OCI-LY7 (cell line): Measurements from ENCODE around the gene AMIGO2. TPM values are rescaled to one million over a fixed set of nuclear protein-coding genes. Genes with fewer than 3 reads are reported as not detected.

ENCODE experiments used
- BruUV-seq: library from RNA; stranded (reverse); fragments of 400-500 nt; replicated peaks from 2 replicates; lab custom pipeline; 2021; lab: Mats Ljungman, UMichigan
- CTCF ChIA-PET: fragments of 300-600 bp; sonication (Branson Sonifier 250); formaldehyde crosslinking; loops from one replicate; lab custom pipeline; 2022; ENCODE audit warnings: antibody characterized with exemption; ENCODE audit not compliant: unreplicated experiment; lab: Charles Lee
- POLR2A ChIA-PET: fragments of 300-600 bp; sonication (Branson Sonifier 250); formaldehyde crosslinking; loops from one replicate; lab custom pipeline; 2022; ENCODE audit warnings: antibody characterized with exemption; lab: Charles Lee
- DNase-seq: peaks from one replicate; pipeline ENCODE4 v3.0.0-alpha.2; 2015; ENCODE audit warnings: low spot score
- H2AFZ ChIP-seq: fragments of 200-600 bp; sonication (generic), shearing (Covaris generic); 2 replicates; pipeline ENCODE4 v1.6.1; 2014; ENCODE audit warnings: mild to moderate bottlenecking, antibody characterized with exemption, low read length, moderate library complexity
- H3K27ac ChIP-seq: fragments of 200-600 bp; sonication (generic); 2 replicates; pipeline ENCODE4 v1.5.1; 2014; ENCODE audit warnings: mixed run types, low read depth, mild to moderate bottlenecking, moderate library complexity, low read length, inconsistent platforms; ENCODE audit not compliant: poor library complexity, severe bottlenecking
- H3K36me3 ChIP-seq: fragments of 200-600 bp; sonication (generic); 2 replicates; pipeline ENCODE4 v1.6.1; 2014; ENCODE audit warnings: mild to moderate bottlenecking, antibody characterized with exemption, low read length, moderate library complexity, mixed read lengths; ENCODE audit not compliant: insufficient read depth
- H3K4me1 ChIP-seq: fragments of 200-600 bp; sonication (generic); 2 replicates; pipeline ENCODE4 v1.5.1; 2014; ENCODE audit warnings: mild to moderate bottlenecking, low read length; ENCODE audit not compliant: insufficient read depth, poor library complexity, severe bottlenecking
- H3K4me2 ChIP-seq: fragments of 200-600 bp; sonication (generic); 2 replicates; pipeline ENCODE4 v1.6.1; 2014; ENCODE audit warnings: mild to moderate bottlenecking, low read length
- H3K4me3 ChIP-seq: fragments of 200-600 bp; sonication (generic); 2 replicates; pipeline ENCODE4 v1.5.1; 2014; ENCODE audit warnings: mild to moderate bottlenecking, low read depth, low read length; ENCODE audit not compliant: poor library complexity, severe bottlenecking
- H3K79me2 ChIP-seq: fragments of 200-600 bp; sonication (generic); 2 replicates; pipeline ENCODE4 v1.6.1; 2016; ENCODE audit warnings: low read depth, mild to moderate bottlenecking, low read length, moderate library complexity, mixed read lengths; ENCODE audit not compliant: insufficient read depth
- H3K9me2 ChIP-seq: fragments of 200-600 bp; sonication (generic); 2 replicates; pipeline ENCODE4 v1.6.1; 2016; ENCODE audit warnings: mild to moderate bottlenecking, low read length, mixed read lengths; ENCODE audit not compliant: insufficient read depth
- H3K9me3 ChIP-seq: fragments of 200-600 bp; sonication (generic); 2 replicates; pipeline ENCODE4 v1.6.1; 2014; ENCODE audit warnings: mild to moderate bottlenecking, mixed run types, low read length, mixed read lengths
- H4K20me1 ChIP-seq: fragments of 200-600 bp; sonication (generic); 2 replicates; pipeline ENCODE4 v1.6.1; 2014; ENCODE audit warnings: mild to moderate bottlenecking, antibody characterized with exemption, low read length, moderate library complexity, mixed read lengths; ENCODE audit not compliant: insufficient read depth
- EZH2phosphoT487 ChIP-seq: fragments of 200-600 bp; sonication (generic); IDR thresholded peaks from 2 replicates; pipeline ENCODE4 v1.6.1; 2018; ENCODE audit warnings: low read depth, borderline replicate concordance, mild to moderate bottlenecking, mixed run types, antibody characterized with exemption, low read length, moderate library complexity, mixed read lengths
- intact Hi-C: fragments of 100-400 bp; cut with micrococcal nuclease; formaldehyde crosslinking; loops from one replicate; pipeline ENCODE4 v1.10.0; 2022; ENCODE audit not compliant: unreplicated experiment
- total RNA-seq, 2 experiments: library from RNA; depleted of rRNA in 1 of 2; stranded (reverse); fragments of >200 nt in 1 of 2; shearing (Covaris generic) in 1 of 2; gene quantifications; 2 replicates each; pipeline ENCODE4 v1.2.3, GENCODE V29; 2014 to 2022
- TF ChIP-seq, protein P1 (sequence below): fragments of 200-600 bp; sonication (generic); conservative IDR thresholded peaks from 2 replicates; pipeline ENCODE4 v1.5.1; 2014; ENCODE audit warnings: mild to moderate bottlenecking, antibody characterized with exemption, low read length, moderate library complexity, mixed read lengths

AMIGO2 gene
- total RNA-seq, 2 experiments from 2014 or later: not detected

DNA sequence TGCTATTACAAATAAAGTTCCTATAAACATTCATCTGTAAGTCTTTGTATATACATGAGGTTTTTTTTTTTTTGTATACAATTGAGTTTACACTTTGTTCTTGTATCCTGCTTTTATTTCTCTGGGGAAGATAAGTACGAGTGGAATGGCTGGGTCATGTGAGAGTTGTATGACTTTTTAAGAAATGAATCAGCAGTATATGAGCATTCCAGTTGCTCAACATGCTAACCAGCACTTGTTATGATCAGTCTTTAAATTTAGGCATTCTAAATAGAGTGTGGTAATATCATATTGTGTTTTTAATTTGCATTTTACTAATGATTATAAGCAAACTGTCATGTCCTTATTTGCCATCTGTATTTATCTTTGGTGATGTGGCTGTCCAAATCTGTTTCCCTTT lies 44.7 kb upstream of the AMIGO2 start:
- H3K4me3 ChIP-seq: no peak overlapping the region
- no peak overlapping the region for H3K4me2 ChIP-seq
- H3K79me2 ChIP-seq: no peaks in the 10 kb centered on the region
- no peaks in the 10 kb centered on the region for H3K4me1 ChIP-seq
- H3K27ac ChIP-seq: no peak overlapping the region
- no peak for DNase-seq
- TF ChIP-seq, protein P1, sequence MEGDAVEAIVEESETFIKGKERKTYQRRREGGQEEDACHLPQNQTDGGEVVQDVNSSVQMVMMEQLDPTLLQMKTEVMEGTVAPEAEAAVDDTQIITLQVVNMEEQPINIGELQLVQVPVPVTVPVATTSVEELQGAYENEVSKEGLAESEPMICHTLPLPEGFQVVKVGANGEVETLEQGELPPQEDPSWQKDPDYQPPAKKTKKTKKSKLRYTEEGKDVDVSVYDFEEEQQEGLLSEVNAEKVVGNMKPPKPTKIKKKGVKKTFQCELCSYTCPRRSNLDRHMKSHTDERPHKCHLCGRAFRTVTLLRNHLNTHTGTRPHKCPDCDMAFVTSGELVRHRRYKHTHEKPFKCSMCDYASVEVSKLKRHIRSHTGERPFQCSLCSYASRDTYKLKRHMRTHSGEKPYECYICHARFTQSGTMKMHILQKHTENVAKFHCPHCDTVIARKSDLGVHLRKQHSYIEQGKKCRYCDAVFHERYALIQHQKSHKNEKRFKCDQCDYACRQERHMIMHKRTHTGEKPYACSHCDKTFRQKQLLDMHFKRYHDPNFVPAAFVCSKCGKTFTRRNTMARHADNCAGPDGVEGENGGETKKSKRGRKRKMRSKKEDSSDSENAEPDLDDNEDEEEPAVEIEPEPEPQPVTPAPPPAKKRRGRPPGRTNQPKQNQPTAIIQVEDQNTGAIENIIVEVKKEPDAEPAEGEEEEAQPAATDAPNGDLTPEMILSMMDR: no peak
- no peak for TF ChIP-seq EZH2phosphoT487
- H2AFZ ChIP-seq: no peak overlapping the region
- no peaks in the 10 kb centered on the region for H4K20me1 ChIP-seq
- ChIA-PET CTCF (no interaction called here), POLR2A (no interaction called here)
- no peaks in the 10 kb centered on the region for H3K9me3 ChIP-seq
- BruUV-seq: no TSS peak
- no peaks in the 10 kb centered on the region for H3K9me2 ChIP-seq
- intact Hi-C loops: no loop called here
- no peaks in the 10 kb centered on the region for H3K36me3 ChIP-seq

DNA sequence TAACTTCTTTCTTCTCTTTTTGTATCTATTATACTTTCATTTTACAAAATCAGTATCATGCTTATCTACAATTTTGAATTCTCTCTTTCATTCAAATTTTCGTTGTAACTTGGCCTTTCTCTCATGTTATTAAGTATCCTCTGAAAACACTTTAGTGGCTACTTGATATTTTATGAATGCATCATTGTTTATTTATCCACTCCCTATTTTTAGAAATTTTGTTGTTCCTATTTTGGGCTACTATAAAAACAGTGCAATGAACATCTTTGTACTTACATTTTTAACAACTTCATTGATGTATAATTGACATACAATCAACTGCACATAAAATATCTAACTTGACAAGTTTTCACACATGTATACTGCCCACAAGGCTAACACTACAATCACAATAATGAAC lies 44.0 kb upstream of the AMIGO2 start:
- Histone ChIP-seq H3K9me2 (no peaks in the 10 kb centered on the region), H2AFZ (no peak overlapping the region), H3K27ac (no peak overlapping the region), H3K4me1 (no peaks in the 10 kb centered on the region), H3K4me3 (no peak overlapping the region), H3K36me3 (no peaks in the 10 kb centered on the region), H4K20me1 (no peaks in the 10 kb centered on the region), H3K9me3 (no peaks in the 10 kb centered on the region), H3K79me2 (no peaks in the 10 kb centered on the region), H3K4me2 (no peak overlapping the region)
- DNase-seq: no peak
- POLR2A ChIA-PET: no interaction called here
- TF ChIP-seq EZH2phosphoT487: no peak
- TF ChIP-seq, protein P1: no peak
- CTCF ChIA-PET: no interaction called here
- intact Hi-C loops: no loop called here
- BruUV-seq: no TSS peak

DNA sequence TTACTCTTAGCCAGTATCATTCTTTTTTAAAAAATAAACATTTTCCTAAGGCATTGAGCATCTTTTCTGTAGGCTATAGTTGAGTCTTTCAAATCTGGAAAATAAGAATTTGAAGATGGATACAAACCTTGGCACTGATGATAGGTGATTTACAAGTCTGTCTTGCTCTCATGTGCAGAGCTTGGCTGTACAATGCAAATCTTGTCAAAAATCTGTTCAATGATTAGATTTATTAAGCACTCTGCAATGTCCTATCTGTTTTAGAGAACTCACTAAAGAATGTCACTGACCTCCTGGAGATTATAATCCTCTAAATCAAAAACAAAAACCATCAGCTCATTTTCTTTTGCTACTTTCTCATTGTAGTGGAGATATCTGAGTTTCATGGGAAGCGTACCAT lies 42.8 kb upstream of the AMIGO2 start:
- H4K20me1 ChIP-seq: no peaks in the 10 kb centered on the region
- no peaks in the 10 kb centered on the region for H3K36me3 ChIP-seq
- no peak overlapping the region for H2AFZ ChIP-seq
- H3K79me2 ChIP-seq: no peaks in the 10 kb centered on the region
- BruUV-seq: no TSS peak
- H3K27ac ChIP-seq: no peak overlapping the region
- no peaks in the 10 kb centered on the region for H3K4me1 ChIP-seq
- no peaks in the 10 kb centered on the region for H3K9me3 ChIP-seq
- ChIA-PET POLR2A (interaction anchor here (0.6 kb wide), 1 partner anchor 14 kb away, joined by 3 read pairs; no protein-coding TSS in a partner anchor), CTCF (no interaction called here)
- DNase-seq: no peak
- H3K4me3 ChIP-seq: no peak overlapping the region
- intact Hi-C loops: no loop called here
- no peak for TF ChIP-seq EZH2phosphoT487
- H3K4me2 ChIP-seq: no peak overlapping the region
- no peaks in the 10 kb centered on the region for H3K9me2 ChIP-seq
